ENCODE measurements around the gene LUZP2.

Gene LUZP2

GRCh38 chr11:24793479-24793878 is 296.6 kb downstream of the LUZP2 start:
- no peak for TF ChIP-seq EZH2phosphoT487 (conservative IDR thresholded peaks at IDR 0.05; ENCODE audit: low read length)
- TF ChIP-seq CTCF (IDR thresholded peaks at IDR 0.05; ENCODE audit: insufficient read depth, low read length, poor library complexity, severe bottlenecking) = no peak
- Histone ChIP-seq H2AFZ (ENCODE audit: low read depth, low read length, severe bottlenecking) (no peak overlapping the region), H3F3A (ENCODE audit: insufficient read depth) (no peaks in the 10 kb centered on the region), H4K20me1 (ENCODE audit: low read depth, low read length) (no peaks in the 10 kb centered on the region), H3K27ac (ENCODE audit: low read depth, low read length) (no peak overlapping the region), H3K79me2 (ENCODE audit: insufficient read depth, low read length) (no peaks in the 10 kb centered on the region), H3K36me3 (ENCODE audit: low read length) (no peaks in the 10 kb centered on the region), H3K9me3 (ENCODE audit: insufficient read depth, low read length) (no peaks in the 10 kb centered on the region), H3K4me2 (ENCODE audit: low read depth, low read length, poor library complexity, severe bottlenecking) (no peak overlapping the region), H3K9me2 (replicated peaks; ENCODE audit: insufficient read depth, low read length) (no peaks in the 10 kb centered on the region), H3K9ac (ENCODE audit: low read length) (no peak overlapping the region), H3K4me3 (ENCODE audit: insufficient read depth, low read length, poor library complexity, severe bottlenecking) (no peak overlapping the region), H3K27me3 (ENCODE audit: low read length) (no peaks in the 10 kb centered on the region)

- Histone ChIP-seq H2AFZ (ENCODE audit: low read depth, low read length, severe bottlenecking) (no peak overlapping the region), H4K20me1 (ENCODE audit: low read depth, low read length) (no peaks in the 10 kb centered on the region), H3K9me2 (replicated peaks; ENCODE audit: insufficient read depth, low read length) (no peaks in the 10 kb centered on the region), H3K36me3 (ENCODE audit: low read length) (no peaks in the 10 kb centered on the region), H3K9me3 (ENCODE audit: insufficient read depth, low read length) (no peaks in the 10 kb centered on the region), H3K79me2 (ENCODE audit: insufficient read depth, low read length) (no peaks in the 10 kb centered on the region), H3K27ac (ENCODE audit: low read depth, low read length) (no peak overlapping the region), H3K9ac (ENCODE audit: low read length) (no peak overlapping the region), H3K4me2 (ENCODE audit: low read depth, low read length, poor library complexity, severe bottlenecking) (no peak overlapping the region), H3F3A (ENCODE audit: insufficient read depth) (no peaks in the 10 kb centered on the region), H3K4me3 (ENCODE audit: insufficient read depth, low read length, poor library complexity, severe bottlenecking) (no peak overlapping the region), H3K27me3 (ENCODE audit: low read length) (no peaks in the 10 kb centered on the region)
- TF ChIP-seq EZH2phosphoT487 (conservative IDR thresholded peaks at IDR 0.05; ENCODE audit: low read length) = no peak
- no peak for TF ChIP-seq CTCF (IDR thresholded peaks at IDR 0.05; ENCODE audit: insufficient read depth, low read length, poor library complexity, severe bottlenecking)
Observed at GRCh38 chr11:24794064-24794463, 297.2 kb downstream of the LUZP2 start.

GRCh38 chr11:24805671-24806070 is 308.8 kb downstream of the LUZP2 start:
- H3K79me2 ChIP-seq (ENCODE audit: insufficient read depth, low read length) = no peaks in the 10 kb centered on the region

More at GRCh38 chr11:24805671-24806070, 308.8 kb downstream of the LUZP2 start:
- no peaks in the 10 kb centered on the region for H4K20me1 ChIP-seq (ENCODE audit: low read depth, low read length)
- no peaks in the 10 kb centered on the region for H3K9me2 ChIP-seq (replicated peaks; ENCODE audit: insufficient read depth, low read length)
- H3F3A ChIP-seq (ENCODE audit: insufficient read depth) = no peaks in the 10 kb centered on the region
- H3K9me3 ChIP-seq (ENCODE audit: insufficient read depth, low read length) = peaks cover 4% of the 10 kb centered on the region; the same call in 1 of the 2 replicates
- no peak overlapping the region for H2AFZ ChIP-seq (ENCODE audit: low read depth, low read length, severe bottlenecking)
- no peaks in the 10 kb centered on the region for H3K36me3 ChIP-seq (ENCODE audit: low read length)
- H3K4me3 ChIP-seq (ENCODE audit: insufficient read depth, low read length, poor library complexity, severe bottlenecking) = no peak overlapping the region
- no peak overlapping the region for H3K4me2 ChIP-seq (ENCODE audit: low read depth, low read length, poor library complexity, severe bottlenecking)
- TF ChIP-seq EZH2phosphoT487 (conservative IDR thresholded peaks at IDR 0.05; ENCODE audit: low read length) (no peak), CTCF (IDR thresholded peaks at IDR 0.05; ENCODE audit: insufficient read depth, low read length, poor library complexity, severe bottlenecking) (no peak)
- H3K9ac ChIP-seq (ENCODE audit: low read length) = no peak overlapping the region
- H3K27ac ChIP-seq (ENCODE audit: low read depth, low read length) = no peak overlapping the region
- no peaks in the 10 kb centered on the region for H3K27me3 ChIP-seq (ENCODE audit: low read length)
